ENCODE measurements around the gene TMEM121. TPM values are rescaled to one million over a fixed set of nuclear protein-coding genes. Genes with fewer than 3 reads are reported as not detected.

Gene TMEM121
- total RNA-seq: 2.4 and 3.4 TPM in 2 replicates

GRCh38 chr14:105525861-105526775 is at the start of gene TMEM121:
Gene TMEM121 (plus strand): TSS chr14:105526583. CDS start chr14:105528835, 2,252 bp downstream.

GRCh38 chr14:105486163-105486973 is 40.0 kb upstream of the TMEM121 start, which contains the start of gene CRIP1:
Gene CRIP1 (plus strand): TSS chr14:105486886. CDS start chr14:105487260, 374 bp downstream.

GRCh38 chr14:105490572-105491365 is 35.6 kb upstream of the TMEM121 start, which contains the start of gene TEDC1:
Gene TEDC1 (plus strand): TSS chr14:105491246. CDS start chr14:105491376, 130 bp downstream.

Other genes with a start within 250 kb of the TMEM121 start
- gene BRF1, start 225.6 kb upstream of the TMEM121 start, total RNA-seq: 22.9 and 27.5 TPM in 2 replicates
- gene PACS2, start 211.8 kb upstream of the TMEM121 start, total RNA-seq: 42.0 and 56.1 TPM in 2 replicates
- gene TEX22, start 128.0 kb upstream of the TMEM121 start, total RNA-seq: under 0.01 and 0.21 TPM in 2 replicates
- 32.5 and 33.2 TPM in 2 replicates for gene MTA1, start 106.8 kb upstream of the TMEM121 start, total RNA-seq
- gene CRIP2, start 51.8 kb upstream of the TMEM121 start, total RNA-seq: 34.3 and 64.8 TPM in 2 replicates
- 0.48 TPM in 1 of 2 replicates, not detected in the other for gene CRIP1, start 39.7 kb upstream of the TMEM121 start, total RNA-seq
- 2.3 and 5.1 TPM in 2 replicates for gene TEDC1, start 35.3 kb upstream of the TMEM121 start, total RNA-seq